OCI-LY3 (cell line): ENCODE data around the gene DOK5.

Experiments
- H2AFZ ChIP-seq: fragments of 200-600, 300-600 bp; shearing (Covaris generic); 2 replicates; pipeline ENCODE4 v1.6.0; 2014; ENCODE audit warnings: antibody characterized with exemption, low read depth, low read length
- H3K27ac ChIP-seq: fragments of 200-600, 300-600 bp; sonication (generic); 2 replicates; pipeline ENCODE4 v1.5.1; 2014; ENCODE audit warnings: mild to moderate bottlenecking, low read length, moderate library complexity, mixed read lengths
- H3K27me3 ChIP-seq: fragments of 200-600, 300-600 bp; sonication (generic); 2 replicates; pipeline ENCODE4 v1.6.1; 2014; ENCODE audit warnings: low read depth, low read length, mixed read lengths
- H3K36me3 ChIP-seq: fragments of 200-600, 300-600 bp; sonication (generic); replicated peaks from 2 replicates; pipeline ENCODE3; 2014; ENCODE audit warnings: low read depth, low read length, mixed read lengths
- H3K4me1 ChIP-seq: fragments of 300-600, 200-600 bp; sonication (generic); 2 replicates; pipeline ENCODE4 v1.6.1; 2014; ENCODE audit warnings: low read length, mixed read lengths
- H3K4me2 ChIP-seq: fragments of 200-600, 300-600 bp; sonication (generic); 2 replicates; pipeline ENCODE4 v1.6.1; 2014; ENCODE audit warnings: low read length, mixed read lengths
- H3K4me3 ChIP-seq: fragments of 300-600, 200-600 bp; sonication (generic); 2 replicates; pipeline ENCODE4 v1.5.1; 2014; ENCODE audit warnings: antibody characterized with exemption, mild to moderate bottlenecking, low read length, moderate library complexity
- H3K79me2 ChIP-seq: fragments of 300-600, 200-600 bp; shearing (Covaris generic); 2 replicates; pipeline ENCODE4 v1.6.1; 2014; ENCODE audit warnings: mild to moderate bottlenecking, low read length, mixed read lengths
- H3K9ac ChIP-seq: fragments of 300-600, 200-600 bp; shearing (Covaris generic); 2 replicates; pipeline ENCODE4 v1.6.0; 2014; ENCODE audit warnings: mild to moderate bottlenecking, low read length, moderate library complexity
- H3K9me3 ChIP-seq: fragments of 200-600, 300-600 bp; shearing (Covaris generic); 2 replicates; pipeline ENCODE4 v1.6.1; 2014; ENCODE audit warnings: low read length, mixed read lengths; ENCODE audit not compliant: insufficient read depth
- H4K20me1 ChIP-seq: fragments of 200-600, 300-600 bp; sonication (generic); 2 replicates; pipeline ENCODE4 v1.6.1; 2016; ENCODE audit warnings: low read length, mixed read lengths; ENCODE audit not compliant: insufficient read depth
- EZH2phosphoT487 ChIP-seq: fragments of 200-600 bp; shearing (Covaris generic); IDR thresholded peaks from 2 replicates; pipeline ENCODE4 v1.6.1; 2018; ENCODE audit warnings: antibody characterized with exemption, mixed run types, low read depth
- TF ChIP-seq, protein P1 (sequence below): fragments of 200-600, 300-600 bp; sonication (generic); IDR thresholded peaks from 2 replicates; pipeline ENCODE4 v1.5.1; 2014; ENCODE audit warnings: antibody characterized with exemption, low read length, low read depth

DOK5 gene

DNA sequence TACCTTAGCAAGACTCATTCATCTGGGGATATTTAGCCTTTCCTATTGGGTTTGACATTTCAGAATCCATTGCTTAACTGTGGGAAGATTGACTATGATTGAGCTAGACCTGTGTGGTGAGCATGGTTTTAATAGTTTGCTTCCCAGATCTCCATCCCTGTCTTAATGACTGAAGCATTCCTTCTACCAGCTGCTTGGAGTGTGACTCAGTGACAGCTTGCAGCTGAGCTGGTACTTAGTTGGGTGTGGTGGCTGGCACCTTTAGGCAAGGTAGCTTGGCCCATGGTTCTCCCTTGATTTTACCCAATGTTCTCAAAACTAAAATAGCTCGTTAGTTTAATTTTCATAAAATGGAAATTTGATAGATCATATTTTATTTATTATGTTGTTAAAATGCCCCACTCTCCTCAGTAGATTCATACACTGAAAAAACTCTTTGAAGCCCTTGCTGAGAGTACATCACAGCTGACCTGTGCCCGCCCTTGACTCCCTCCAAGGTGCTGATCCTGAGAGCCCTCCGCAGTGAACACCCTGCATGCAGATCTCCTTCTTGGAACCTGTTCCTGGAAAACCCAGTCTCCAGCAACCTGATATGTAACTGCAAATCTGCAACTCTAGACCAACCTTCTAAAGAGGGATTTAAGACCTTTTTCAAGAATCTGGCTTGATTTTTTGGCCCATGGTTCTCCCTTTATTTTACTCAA lies 19.1 kb downstream of the DOK5 start:
- Histone ChIP-seq H3K9ac (no peak overlapping the region), H3K4me3 (no peak overlapping the region), H3K27me3 (0 out of 2 replicates have a peak, but pooled peaks cover 2% of the 10 kb centered on the region), H2AFZ (no peak overlapping the region), H4K20me1 (no peaks in the 10 kb centered on the region), H3K27ac (no peak overlapping the region), H3K4me2 (no peak overlapping the region), H3K79me2 (no peaks in the 10 kb centered on the region), H3K9me3 (no peaks in the 10 kb centered on the region), H3K4me1 (no peaks in the 10 kb centered on the region), H3K36me3 (no peaks in the 10 kb centered on the region)
- TF ChIP-seq, protein P1, sequence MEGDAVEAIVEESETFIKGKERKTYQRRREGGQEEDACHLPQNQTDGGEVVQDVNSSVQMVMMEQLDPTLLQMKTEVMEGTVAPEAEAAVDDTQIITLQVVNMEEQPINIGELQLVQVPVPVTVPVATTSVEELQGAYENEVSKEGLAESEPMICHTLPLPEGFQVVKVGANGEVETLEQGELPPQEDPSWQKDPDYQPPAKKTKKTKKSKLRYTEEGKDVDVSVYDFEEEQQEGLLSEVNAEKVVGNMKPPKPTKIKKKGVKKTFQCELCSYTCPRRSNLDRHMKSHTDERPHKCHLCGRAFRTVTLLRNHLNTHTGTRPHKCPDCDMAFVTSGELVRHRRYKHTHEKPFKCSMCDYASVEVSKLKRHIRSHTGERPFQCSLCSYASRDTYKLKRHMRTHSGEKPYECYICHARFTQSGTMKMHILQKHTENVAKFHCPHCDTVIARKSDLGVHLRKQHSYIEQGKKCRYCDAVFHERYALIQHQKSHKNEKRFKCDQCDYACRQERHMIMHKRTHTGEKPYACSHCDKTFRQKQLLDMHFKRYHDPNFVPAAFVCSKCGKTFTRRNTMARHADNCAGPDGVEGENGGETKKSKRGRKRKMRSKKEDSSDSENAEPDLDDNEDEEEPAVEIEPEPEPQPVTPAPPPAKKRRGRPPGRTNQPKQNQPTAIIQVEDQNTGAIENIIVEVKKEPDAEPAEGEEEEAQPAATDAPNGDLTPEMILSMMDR: no peak
- TF ChIP-seq EZH2phosphoT487: no peak

DNA sequence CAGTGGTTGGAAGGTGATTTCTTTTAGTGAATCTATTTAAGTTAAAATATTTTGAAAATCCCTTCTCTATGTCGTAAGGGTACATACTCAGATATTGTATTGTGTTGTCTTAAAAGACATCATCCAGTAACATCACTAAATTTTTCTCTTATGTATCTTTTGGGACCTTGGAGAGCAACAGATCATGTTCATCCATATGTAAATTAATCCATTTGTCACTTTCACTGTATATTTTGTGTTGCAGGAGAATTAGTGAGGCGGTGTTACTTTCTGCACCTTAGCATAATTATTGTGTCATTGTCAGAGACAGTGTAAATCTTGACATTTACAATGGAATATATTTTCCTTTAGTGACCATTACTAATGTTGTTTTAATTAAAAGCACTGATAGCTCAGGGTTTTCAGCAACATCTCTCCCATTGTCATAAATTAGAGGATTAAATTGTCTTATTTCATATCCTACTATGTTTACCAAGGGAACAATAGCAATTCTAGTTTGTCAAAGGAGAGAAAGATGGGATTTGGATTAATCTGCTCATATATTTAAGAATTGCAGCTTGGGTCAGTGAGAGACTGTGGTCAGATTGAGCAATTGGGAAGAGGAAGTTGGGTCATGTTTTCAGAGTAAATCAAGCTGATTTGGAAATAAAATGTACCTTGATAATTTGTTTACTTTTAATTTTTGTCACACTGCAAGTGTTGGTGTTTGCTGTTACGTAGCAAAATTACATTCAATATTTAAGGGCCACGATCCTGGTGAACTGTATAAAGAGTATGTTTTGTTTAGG lies 22.7 kb downstream of the DOK5 start:
- no peaks in the 10 kb centered on the region for H3K9me3 ChIP-seq
- H3K4me1 ChIP-seq: no peaks in the 10 kb centered on the region
- H3K4me2 ChIP-seq: no peak overlapping the region
- TF ChIP-seq EZH2phosphoT487: no peak
- TF ChIP-seq, protein P1: no peak
- no peaks in the 10 kb centered on the region for H4K20me1 ChIP-seq
- H3K4me3 ChIP-seq: no peak overlapping the region
- H3K27me3 ChIP-seq: 0 out of 2 replicates have a peak, but pooled peaks cover 2% of the 10 kb centered on the region
- H2AFZ ChIP-seq: no peak overlapping the region
- no peak overlapping the region for H3K27ac ChIP-seq
- no peak overlapping the region for H3K9ac ChIP-seq
- H3K79me2 ChIP-seq: no peaks in the 10 kb centered on the region
- H3K36me3 ChIP-seq: no peaks in the 10 kb centered on the region

DNA sequence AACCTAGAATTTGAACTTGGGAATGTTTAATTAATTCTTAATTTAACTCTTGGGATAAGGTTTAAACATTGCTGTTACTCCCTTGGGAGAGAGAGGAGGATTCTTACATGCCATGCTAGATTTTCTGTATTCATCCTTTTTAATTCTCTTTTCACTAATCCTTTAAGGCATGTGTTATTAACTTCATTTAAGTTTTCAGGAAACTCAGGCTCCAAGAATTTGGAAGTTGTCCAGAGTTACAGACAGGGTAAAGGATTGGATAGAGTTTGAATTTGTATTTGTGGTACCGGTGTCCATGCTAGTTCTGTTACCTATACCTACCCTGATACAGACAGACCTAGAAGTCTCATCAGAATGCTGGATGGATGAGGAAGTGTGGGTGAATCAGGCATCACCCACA lies 23.7 kb downstream of the DOK5 start:
- Histone ChIP-seq H3K27me3 (0 out of 2 replicates have a peak, but pooled peaks cover 2% of the 10 kb centered on the region), H3K27ac (no peak overlapping the region), H3K36me3 (no peaks in the 10 kb centered on the region), H3K79me2 (no peaks in the 10 kb centered on the region), H3K4me3 (no peak overlapping the region), H4K20me1 (no peaks in the 10 kb centered on the region), H2AFZ (no peak overlapping the region), H3K4me1 (no peaks in the 10 kb centered on the region), H3K9me3 (no peaks in the 10 kb centered on the region), H3K4me2 (no peak overlapping the region), H3K9ac (no peak overlapping the region)
- TF ChIP-seq, protein P1: no peak
- no peak for TF ChIP-seq EZH2phosphoT487

DNA sequence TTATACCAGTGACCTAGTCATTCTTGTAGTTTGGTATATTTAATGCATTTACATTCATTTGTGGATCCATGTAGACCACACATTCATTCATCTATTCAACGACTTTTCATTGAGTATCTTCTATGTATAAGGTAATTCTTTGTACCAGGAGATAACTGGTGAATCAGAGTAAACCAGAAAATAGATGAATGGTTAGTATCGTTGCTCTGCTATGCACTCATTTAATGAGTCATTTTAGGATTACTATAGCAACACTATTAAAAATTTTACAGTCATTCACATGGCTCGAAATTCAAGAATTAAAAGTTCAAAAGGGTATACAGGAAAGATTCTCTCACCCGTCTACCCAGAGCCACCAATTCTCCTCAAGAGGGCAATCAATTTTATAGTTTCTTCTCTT lies 26.8 kb downstream of the DOK5 start:
- H3K79me2 ChIP-seq: no peaks in the 10 kb centered on the region
- TF ChIP-seq, protein P1: no peak
- no peak for TF ChIP-seq EZH2phosphoT487
- H3K27ac ChIP-seq: no peak overlapping the region
- H3K27me3 ChIP-seq: 0 out of 2 replicates have a peak, but pooled peaks cover 1% of the 10 kb centered on the region
- no peak overlapping the region for H3K9ac ChIP-seq
- H2AFZ ChIP-seq: no peak overlapping the region
- no peaks in the 10 kb centered on the region for H3K36me3 ChIP-seq
- H3K9me3 ChIP-seq: no peaks in the 10 kb centered on the region
- no peak overlapping the region for H3K4me2 ChIP-seq
- H3K4me3 ChIP-seq: no peak overlapping the region
- H3K4me1 ChIP-seq: no peaks in the 10 kb centered on the region
- no peaks in the 10 kb centered on the region for H4K20me1 ChIP-seq
